Dermis blood vessel endothelial cell (primary cell): Measurements from ENCODE around the gene TLR2. TPM values are rescaled to one million over a fixed set of nuclear protein-coding genes. Genes with fewer than 3 reads are reported as not detected.
A peak's percentile ranks its signal among the peaks of the same experiment; 100 is the strongest.
"Not testable (repeated sequence)": the region's sequence is repeated elsewhere in the genome, so short reads cannot be mapped to it uniquely, and the experiment has no call there.

ENCODE experiments used
- DNase-seq: peaks from one replicate; pipeline ENCODE4 v3.0.0; 2010
- total RNA-seq: library from RNA; depleted of rRNA; stranded (reverse); fragments of >200 nt; gene quantifications from 2 replicates; pipeline ENCODE4 v1.2.3, GENCODE V29; 2014

TLR2 gene
- total RNA-seq, 1 donor from 2014 or later = 1.9 TPM

GRCh38 chr4:153661908-153662307 lies 22.2 kb upstream of the TLR2 start:
- no peak for DNase-seq

- DNase-seq = no peak
Observed at GRCh38 chr4:153663667-153664066, 20.4 kb upstream of the TLR2 start.

DNA sequence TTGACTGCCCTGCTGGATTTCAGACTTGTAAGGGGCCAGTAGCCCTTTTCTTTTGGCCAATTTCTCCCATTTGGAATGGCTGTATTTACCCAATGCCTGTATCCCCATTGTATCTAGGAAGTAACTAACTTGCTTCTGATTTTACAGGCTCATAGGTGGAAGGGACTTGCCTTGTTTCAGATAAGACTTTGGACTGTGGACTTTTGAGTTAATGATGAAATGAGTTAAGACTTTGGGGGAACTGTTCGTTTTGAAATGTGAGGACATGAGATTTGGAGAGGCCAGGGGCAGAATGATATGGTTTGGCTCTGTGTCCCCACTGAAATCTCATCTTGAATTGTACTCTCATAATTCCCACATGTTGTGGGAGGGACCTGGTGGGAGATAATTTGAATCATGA lies 17.6 kb upstream of the TLR2 start:
- DNase-seq = not testable (repeated sequence)

DNA sequence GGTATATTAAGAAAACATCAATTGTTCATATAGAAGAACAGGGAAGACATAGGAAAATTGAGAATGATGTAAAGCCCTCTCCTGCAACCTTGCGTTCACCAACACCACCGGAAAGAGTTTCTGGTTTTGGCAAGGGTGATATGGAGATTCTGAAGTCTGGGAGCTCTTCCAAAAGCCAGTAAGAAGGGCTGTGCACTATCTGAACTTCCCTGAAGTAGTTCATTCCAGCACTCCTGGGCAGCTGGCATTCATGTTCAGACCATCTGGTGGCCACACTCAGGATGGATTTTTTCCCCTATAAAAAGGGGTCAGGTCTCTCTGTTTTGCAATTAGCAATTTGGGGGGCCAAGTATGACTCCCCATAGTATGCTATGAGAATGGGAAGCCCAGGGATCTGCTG lies 15.4 kb upstream of the TLR2 start:
- DNase-seq = no peak

GRCh38 chr4:153669838-153670237 lies 14.2 kb upstream of the TLR2 start:
- no peak for DNase-seq

DNA sequence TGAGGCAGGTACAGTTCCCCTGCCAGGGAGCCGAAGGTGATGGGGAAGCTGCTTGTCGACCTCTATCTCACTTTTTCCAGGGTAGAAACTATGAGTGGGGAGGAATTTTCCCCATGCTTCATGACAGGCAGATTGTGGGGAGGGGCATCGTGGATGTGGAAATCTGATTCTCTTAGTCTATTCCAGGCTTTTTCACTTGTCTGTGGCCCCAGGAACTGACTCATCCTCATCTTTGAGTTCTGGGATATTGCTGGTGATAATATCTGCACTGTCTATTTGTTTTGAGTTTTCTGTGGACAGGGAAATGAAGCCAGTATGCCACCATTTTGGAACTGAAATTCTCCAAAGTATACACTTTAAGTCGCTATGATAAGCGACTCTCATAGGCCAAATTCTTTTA lies 7.6 kb upstream of the TLR2 start:
- peak; percentile 24 for DNase-seq

GRCh38 chr4:153676984-153677383 lies 7.1 kb upstream of the TLR2 start:
- DNase-seq = peak; percentile 84

GRCh38 chr4:153679486-153679885 lies 4.6 kb upstream of the TLR2 start:
- DNase-seq = no peak

- DNase-seq = no peak
Observed at GRCh38 chr4:153683763-153684181, 308 bp upstream of the TLR2 start.

DNA sequence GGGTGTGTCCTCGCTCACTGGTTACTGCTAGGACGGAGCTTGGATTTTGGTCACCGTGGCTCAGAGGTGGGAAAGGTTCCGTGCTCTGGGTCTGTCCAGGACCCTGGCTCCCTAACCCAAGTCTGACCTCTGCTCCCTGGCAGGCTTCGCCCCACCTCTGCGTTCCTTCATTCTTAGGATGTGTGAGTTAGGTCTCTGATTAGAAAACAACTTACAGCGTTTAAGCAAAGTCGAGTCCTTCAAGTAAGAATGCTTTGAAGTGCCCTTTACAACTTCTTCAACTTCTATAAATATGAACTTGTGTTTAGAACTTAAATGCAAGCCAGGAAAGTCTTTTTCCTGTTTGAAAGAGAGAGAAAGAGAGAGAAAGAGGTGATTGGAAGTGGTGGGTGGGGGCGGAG lies 891 bp downstream of the TLR2 start:
- DNase-seq = no peak

- no peak for DNase-seq
Observed at GRCh38 chr4:153704522-153704921, 20.4 kb downstream of the TLR2 start.

- DNase-seq = no peak
Observed at GRCh38 chr4:153705743-153706468, 21.8 kb downstream of the TLR2 start.

GRCh38 chr4:153706519-153706918 lies 22.4 kb downstream of the TLR2 start:
- DNase-seq = no peak

- DNase-seq = no peak
Observed at GRCh38 chr4:153710681-153711080, 26.6 kb downstream of the TLR2 start.

- DNase-seq = no peak
Observed at GRCh38 chr4:153713866-153714646, 30.0 kb downstream of the TLR2 start.

GRCh38 chr4:153722036-153722435 lies 38.0 kb downstream of the TLR2 start:
- no peak for DNase-seq

GRCh38 chr4:153724606-153725005 lies 40.5 kb downstream of the TLR2 start:
- no peak for DNase-seq

DNA sequence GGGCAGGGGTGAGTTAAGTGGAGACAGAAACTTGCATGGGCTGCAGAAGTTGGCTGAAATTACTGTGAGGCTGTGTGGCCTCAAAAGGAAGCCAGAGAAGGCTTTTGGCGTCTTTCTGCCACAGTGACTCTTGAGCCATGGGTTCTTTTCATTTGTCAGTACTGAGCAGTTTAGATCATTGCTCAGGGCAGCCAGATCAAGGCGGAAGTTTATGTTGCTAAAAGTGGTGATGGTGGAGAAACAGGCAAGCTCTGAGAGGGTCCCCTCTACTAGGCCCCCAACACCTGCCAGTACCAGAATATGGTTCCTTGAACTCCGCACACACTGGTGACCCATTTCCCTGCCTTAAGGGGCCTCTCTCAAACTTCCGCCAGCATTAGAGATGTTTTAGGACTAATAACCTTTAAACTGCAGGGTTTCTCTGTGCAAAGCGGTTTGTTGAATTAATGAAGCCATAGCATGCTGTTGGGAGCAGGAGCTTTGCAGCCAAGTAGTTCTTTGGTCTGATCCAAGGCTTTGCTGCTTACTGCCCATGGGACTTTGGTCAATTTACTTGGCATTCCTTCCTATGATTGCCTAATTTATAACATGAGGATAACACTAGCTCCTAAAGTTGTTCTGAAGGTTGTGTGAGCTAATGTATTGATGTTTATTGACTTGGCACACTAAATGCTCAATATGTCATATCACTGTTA lies 41.2 kb downstream of the TLR2 start:
- no peak for DNase-seq

- DNase-seq = no peak
Observed at GRCh38 chr4:153725831-153726154, 41.7 kb downstream of the TLR2 start.

GRCh38 chr4:153728151-153728550 lies 44.1 kb downstream of the TLR2 start:
- no peak for DNase-seq

- no peak for DNase-seq
Observed at GRCh38 chr4:153728660-153729059, 44.6 kb downstream of the TLR2 start.

- no peak for DNase-seq
Observed at GRCh38 chr4:153729895-153730294, 45.8 kb downstream of the TLR2 start.

- DNase-seq = no peak
Observed at GRCh38 chr4:153731239-153731638, 47.2 kb downstream of the TLR2 start.
